ENCODE data around the gene MSRB1.
"Not testable (repeated sequence)": the region's sequence is repeated elsewhere in the genome, so short reads cannot be mapped to it uniquely, and the experiment has no call there.

Gene MSRB1

GRCh38 chr16:1938316-1938715 lies 4.7 kb downstream of the MSRB1 start:
- DNase-seq = no peak

- no peak for DNase-seq
These were observed 6.0 kb downstream of the MSRB1 start for GRCh38 chr16:1936945-1937479.

- DNase-seq = no peak
These were observed 9.8 kb downstream of the MSRB1 start for GRCh38 chr16:1933097-1933661.

- peak; percentile 48 for DNase-seq
These were observed 10.7 kb downstream of the MSRB1 start for GRCh38 chr16:1932050-1933028.

- no peak for DNase-seq
These were observed 12.7 kb downstream of the MSRB1 start for GRCh38 chr16:1930338-1930720.

GRCh38 chr16:1929578-1930337 lies 13.2 kb downstream of the MSRB1 start:
- DNase-seq = peak; percentile 89

GRCh38 chr16:1929105-1929504 lies 13.9 kb downstream of the MSRB1 start:
- DNase-seq = peak; percentile 42

- DNase-seq = no peak
These were observed 16.7 kb downstream of the MSRB1 start for GRCh38 chr16:1926271-1926670.

GRCh38 chr16:1924095-1924494 lies 18.9 kb downstream of the MSRB1 start:
- DNase-seq = no peak

GRCh38 chr16:1923299-1924034 lies 19.5 kb downstream of the MSRB1 start:
- peak; percentile 92 for DNase-seq

GRCh38 chr16:1922357-1922756 lies 20.6 kb downstream of the MSRB1 start:
- DNase-seq = no peak

- peak; percentile 80 for DNase-seq
These were observed 22.2 kb downstream of the MSRB1 start for GRCh38 chr16:1920727-1921171.

GRCh38 chr16:1920122-1920521 lies 22.9 kb downstream of the MSRB1 start:
- not testable (repeated sequence) for DNase-seq

- DNase-seq = no peak
These were observed 23.5 kb downstream of the MSRB1 start for GRCh38 chr16:1919327-1919998.

- DNase-seq = no peak
These were observed 24.4 kb downstream of the MSRB1 start, which contains the start of gene HS3ST6 for GRCh38 chr16:1918351-1919326. Gene HS3ST6 (minus strand): TSS chr16:1918415. CDS start chr16:1918323, 92 bp downstream.

GRCh38 chr16:1917665-1918350 lies 25.2 kb downstream of the MSRB1 start:
- DNase-seq = no peak

- no peak for DNase-seq
These were observed 25.8 kb downstream of the MSRB1 start for GRCh38 chr16:1917056-1917664.

- DNase-seq = peak; percentile 65
These were observed 26.4 kb downstream of the MSRB1 start for GRCh38 chr16:1916640-1916990.

All from NCI-H82 (cell line).